Spleen (tissue), 11 donors: ENCODE results near the gene QPRT. TPM values are rescaled to one million over a fixed set of nuclear protein-coding genes. Genes with fewer than 3 reads are reported as not detected.

ENCODE experiments used
- DNase-seq: peaks from one replicate; pipeline ENCODE4 v3.0.0-alpha.2; 2020
- H3K27ac ChIP-seq, 8 donors: fragments of 200-600 bp; sonication (generic) in 7 of 8; 1 replicate in 4 of 8; 2 replicates in 4 of 8; pipeline versions ENCODE4 v1.5.0 to v1.8.0; 2016 to 2021; ENCODE audit warnings: inconsistent platforms in 4 of 8, mild to moderate bottlenecking in 4 of 8, moderate library complexity in 1 of 8
- H3K27me3 ChIP-seq, 7 donors: fragments of 200-600 bp; sonication (generic) in 6 of 7; replicated peaks in 1 of 7; 1 replicate in 4 of 7; 2 replicates in 3 of 7; pipeline versions ENCODE4 v1.5.0 to v1.8.0; 2016 to 2021; ENCODE audit warnings: inconsistent platforms in 3 of 7, mild to moderate bottlenecking in 1 of 7
- H3K36me3 ChIP-seq, 6 donors: fragments of 200-600 bp; sonication (generic) in 5 of 6; 1 replicate in 4 of 6; 2 replicates in 2 of 6; pipeline versions ENCODE4 v1.5.0 to v1.8.0; 2016 to 2021; ENCODE audit warnings: inconsistent platforms in 2 of 6
- H3K4me1 ChIP-seq, 6 donors: fragments of 200-600 bp; sonication (generic) in 5 of 6; 1 replicate in 3 of 6; 2 replicates in 3 of 6; pipeline versions ENCODE4 v1.5.0 to v1.8.0; 2016 to 2021; ENCODE audit warnings: inconsistent platforms in 3 of 6
- H3K4me3 ChIP-seq, 8 donors: fragments of 200-600 bp; sonication (generic) in 7 of 8; 1 replicate in 4 of 8; 2 replicates in 4 of 8; pipeline versions ENCODE4 v1.5.0 to v1.8.0; 2016 to 2021; ENCODE audit warnings: inconsistent platforms in 4 of 8, mild to moderate bottlenecking in 4 of 8, moderate library complexity in 2 of 8
- H3K9me3 ChIP-seq, 8 donors: fragments of 200-600 bp; sonication (generic) in 7 of 8; 1 replicate in 4 of 8; 2 replicates in 4 of 8; pipeline versions ENCODE4 v1.5.0 to v1.8.0; 2016 to 2021; ENCODE audit warnings: inconsistent platforms in 4 of 8
- CTCF ChIP-seq, 11 experiments: fragments of 200-600 bp in 7 of 11; fragments of 450-650 bp in 4 of 11; sonication (generic) in 4 of 11; IDR thresholded peaks in 8 of 11; conservative IDR thresholded peaks in 3 of 11; 1 replicate in 7 of 11; 2 replicates in 4 of 11; pipeline versions ENCODE4 v1.4.0 to v1.8.0; 2016 to 2021; ENCODE audit warnings: antibody characterized with exemption in 11 of 11, inconsistent platforms in 4 of 11, mild to moderate bottlenecking in 1 of 11
- POLR2A ChIP-seq, 3 donors: fragments of 450-650 bp; IDR thresholded peaks; one replicate each; pipeline ENCODE4 v1.5.1; 2017; ENCODE audit warnings: antibody characterized with exemption in 3 of 3, mild to moderate bottlenecking in 1 of 3
- POLR2AphosphoS5 ChIP-seq, 3 donors: sonication (generic); formaldehyde crosslinking; IDR thresholded peaks; one replicate each; pipeline ENCODE4 v1.5.1; 2017; ENCODE audit warnings: antibody characterized with exemption in 3 of 3
- WGBS, 5 donors: extraction: QIAGEN DNeasy Blood & Tissue Kit in 3 of 5; methylation state at CpG; one replicate each; pipeline versions ENCODE4 v1.1.5 to v1.1.7; 2013 to 2018; 5-methylcytosine and 5-hydroxymethylcytosine counted together
- intact Hi-C: fragments of 100-400 bp; cut with DNase I; formaldehyde crosslinking; loops from one replicate; pipeline ENCODE4 v1.15.0; 2023; ENCODE audit warnings: low total_unique reads
- polyA plus RNA-seq, 3 donors: library from polyadenylated mRNA; stranded (reverse); fragments of 200-250 nt; gene quantifications; one replicate each; pipeline ENCODE4 v1.2.1, GENCODE V29; 2013
- total RNA-seq, 7 donors: library from RNA; depleted of rRNA in 3 of 7; stranded (reverse); fragments of >200 nt in 3 of 7; fragmentation: NEBNext Ultra II Directional in 4 of 7; extraction: Animal tissue kit (Norgen Biotek cat#: 25700) in 4 of 7; gene quantifications; one replicate each; pipeline versions ENCODE4 v1.1.0 to v1.2.1, GENCODE V29; 2016 to 2021
- donor health status: healthy with polysubstance abuse.
- donor health status: DM: no; HTN: no; CAD: no; lungs with moderate emphysema.
- donor health status: DM: no; HTN: no; CAD: no.
- donor health status: Bipolar disorder and iron deficiency.
- donor health status: healthy.
- donor health status: DM: no; HTN: no; CAD: no.
- donor health status: DM: yes; HTN: yes; CAD: no.

QPRT gene
- total and polyA plus RNA-seq, 10 donors = 3.3 to 37.2 (median 13.3) TPM

- TF ChIP-seq POLR2AphosphoS5 (IDR thresholded peaks at IDR 0.05) = no peak
- TF ChIP-seq CTCF (IDR thresholded peaks at IDR 0.05 in 8 of 11, conservative IDR thresholded peaks at IDR 0.05 in 3 of 11) = no peak
- no peak for TF ChIP-seq POLR2A (IDR thresholded peaks at IDR 0.05)
- H3K36me3 ChIP-seq = no peaks in the 10 kb centered on the region
- WGBS, 5 donors = 84 to 93% (median 88%) methylated on average over 8 to 9 of the region's 9 CpGs
- intact Hi-C loops = no loop called here
- no peak for DNase-seq
- no peak overlapping the region for H3K4me3 ChIP-seq
- peaks cover 2 to 38% (median 22%) of the 10 kb centered on the region in 6 donors for H3K4me1 ChIP-seq
- H3K27ac ChIP-seq = no peak overlapping the region
- H3K9me3 ChIP-seq = no peaks in the 10 kb centered on the region
- H3K27me3 ChIP-seq = no peaks in the 10 kb centered on the region
These were observed 4.6 kb downstream of the QPRT start for GRCh38 chr16:29683543-29684090.

GRCh38 chr16:29684679-29685078 lies 5.7 kb downstream of the QPRT start:
- WGBS, 5 donors = 61 to 87% (median 81%) methylated on average over 10 of the region's 10 CpGs
- H3K9me3 ChIP-seq = no peaks in the 10 kb centered on the region
- intact Hi-C loops = no loop called here
- H3K27ac ChIP-seq = no peak overlapping the region
- no peaks in the 10 kb centered on the region for H3K36me3 ChIP-seq
- TF ChIP-seq POLR2AphosphoS5 (IDR thresholded peaks at IDR 0.05) (no peak), CTCF (IDR thresholded peaks at IDR 0.05 in 8 of 11, conservative IDR thresholded peaks at IDR 0.05 in 3 of 11) (no peak)
- H3K27me3 ChIP-seq = no peaks in the 10 kb centered on the region
- peaks cover 2 to 28% (median 13%) of the 10 kb centered on the region in 6 donors for H3K4me1 ChIP-seq
- DNase-seq = no peak
- H3K4me3 ChIP-seq = no peak overlapping the region

GRCh38 chr16:29686740-29687332 lies 7.9 kb downstream of the QPRT start:
- peaks cover 0 to 17% (median 9%) of the 10 kb centered on the region in 6 donors for H3K4me1 ChIP-seq
- TF ChIP-seq POLR2AphosphoS5 (IDR thresholded peaks at IDR 0.05) (no peak), CTCF (IDR thresholded peaks at IDR 0.05 in 8 of 11, conservative IDR thresholded peaks at IDR 0.05 in 3 of 11) (no peak), POLR2A (IDR thresholded peaks at IDR 0.05) (no peak)
- H3K36me3 ChIP-seq = no peaks in the 10 kb centered on the region
- no peak overlapping the region for H3K4me3 ChIP-seq
- intact Hi-C loops = no loop called here
- no peak overlapping the region for H3K27ac ChIP-seq
- DNase-seq = no peak
- WGBS, 5 donors = 41 to 47% (median 44%) methylated on average over 9 of the region's 9 CpGs
- H3K27me3 ChIP-seq = no peaks in the 10 kb centered on the region
- no peaks in the 10 kb centered on the region for H3K9me3 ChIP-seq

GRCh38 chr16:29687755-29688154 lies 8.8 kb downstream of the QPRT start:
- H3K4me3 ChIP-seq = no peak overlapping the region
- H3K27me3 ChIP-seq = no peaks in the 10 kb centered on the region
- H3K4me1 ChIP-seq = peaks cover 0 to 20% (median 11%) of the 10 kb centered on the region in 6 donors
- no peaks in the 10 kb centered on the region for H3K36me3 ChIP-seq
- no peaks in the 10 kb centered on the region for H3K9me3 ChIP-seq
- 64 to 77% (median 67%) methylated on average over 2 of the region's 2 CpGs for WGBS, 5 donors
- TF ChIP-seq POLR2AphosphoS5 (IDR thresholded peaks at IDR 0.05) = no peak
- TF ChIP-seq POLR2A (IDR thresholded peaks at IDR 0.05) = no peak
- no peak for TF ChIP-seq CTCF (IDR thresholded peaks at IDR 0.05 in 8 of 11, conservative IDR thresholded peaks at IDR 0.05 in 3 of 11)
- H3K27ac ChIP-seq = no peak overlapping the region
- no peak for DNase-seq
- intact Hi-C loops = no loop called here
